Muscle of leg (tissue), 11 donors: ENCODE measurements around the gene ARHGAP31. TPM values are rescaled to one million over a fixed set of nuclear protein-coding genes. Genes with fewer than 3 reads are reported as not detected.

ENCODE experiments used
- DNase-seq: peaks from one replicate; pipeline ENCODE4 v3.0.0; 2013
- H3K27ac ChIP-seq: one replicate; pipeline ENCODE4 v1.5.1; 2013; ENCODE audit warnings: mild to moderate bottlenecking, low read length, control low read depth
- H3K27me3 ChIP-seq: one replicate; pipeline ENCODE4 v1.6.1; 2013; ENCODE audit warnings: low read length; ENCODE audit not compliant: control insufficient read depth, insufficient read depth
- H3K36me3 ChIP-seq: one replicate; pipeline ENCODE4 v1.6.1; 2013; ENCODE audit warnings: low read length; ENCODE audit not compliant: control insufficient read depth, insufficient read depth
- H3K4me1 ChIP-seq: one replicate; pipeline ENCODE4 v1.6.1; 2013; ENCODE audit warnings: low read length; ENCODE audit not compliant: control insufficient read depth, insufficient read depth
- H3K4me3 ChIP-seq: one replicate; pipeline ENCODE4 v1.5.1; 2013; ENCODE audit warnings: low read length, control low read depth
- H3K9me3 ChIP-seq: replicated peaks from 2 replicates; pipeline ENCODE4 v1.6.1; 2013; ENCODE audit warnings: low read depth, low read length; ENCODE audit not compliant: control insufficient read depth
- WGBS: methylation state at CpG from one replicate; pipeline ENCODE4 v1.1.5; 2013; ENCODE audit warnings: missing lambda C conversion rate; ENCODE audit not compliant: insufficient coverage; 5-methylcytosine and 5-hydroxymethylcytosine counted together
- polyA plus RNA-seq, 8 donors: library from polyadenylated mRNA; unstranded; fragments of 120-200 nt; gene quantifications; one replicate each; pipeline versions ENCODE4 v1.2.1 to v1.2.3, GENCODE V29; 2013; ENCODE audit warnings: inconsistent platforms in 1 of 8, low replicate concordance in 1 of 8; ENCODE audit not compliant: insufficient read length in 8 of 8, insufficient read depth in 1 of 8
- total RNA-seq: library from RNA; stranded (reverse); fragments of 120-200 nt; gene quantifications from one replicate; pipeline ENCODE4 v1.2.4, GENCODE V29; 2013

The ARHGAP31 gene
- total and polyA plus RNA-seq, 9 donors, result 7.7 to 18.4 (median 11.5) TPM

DNA sequence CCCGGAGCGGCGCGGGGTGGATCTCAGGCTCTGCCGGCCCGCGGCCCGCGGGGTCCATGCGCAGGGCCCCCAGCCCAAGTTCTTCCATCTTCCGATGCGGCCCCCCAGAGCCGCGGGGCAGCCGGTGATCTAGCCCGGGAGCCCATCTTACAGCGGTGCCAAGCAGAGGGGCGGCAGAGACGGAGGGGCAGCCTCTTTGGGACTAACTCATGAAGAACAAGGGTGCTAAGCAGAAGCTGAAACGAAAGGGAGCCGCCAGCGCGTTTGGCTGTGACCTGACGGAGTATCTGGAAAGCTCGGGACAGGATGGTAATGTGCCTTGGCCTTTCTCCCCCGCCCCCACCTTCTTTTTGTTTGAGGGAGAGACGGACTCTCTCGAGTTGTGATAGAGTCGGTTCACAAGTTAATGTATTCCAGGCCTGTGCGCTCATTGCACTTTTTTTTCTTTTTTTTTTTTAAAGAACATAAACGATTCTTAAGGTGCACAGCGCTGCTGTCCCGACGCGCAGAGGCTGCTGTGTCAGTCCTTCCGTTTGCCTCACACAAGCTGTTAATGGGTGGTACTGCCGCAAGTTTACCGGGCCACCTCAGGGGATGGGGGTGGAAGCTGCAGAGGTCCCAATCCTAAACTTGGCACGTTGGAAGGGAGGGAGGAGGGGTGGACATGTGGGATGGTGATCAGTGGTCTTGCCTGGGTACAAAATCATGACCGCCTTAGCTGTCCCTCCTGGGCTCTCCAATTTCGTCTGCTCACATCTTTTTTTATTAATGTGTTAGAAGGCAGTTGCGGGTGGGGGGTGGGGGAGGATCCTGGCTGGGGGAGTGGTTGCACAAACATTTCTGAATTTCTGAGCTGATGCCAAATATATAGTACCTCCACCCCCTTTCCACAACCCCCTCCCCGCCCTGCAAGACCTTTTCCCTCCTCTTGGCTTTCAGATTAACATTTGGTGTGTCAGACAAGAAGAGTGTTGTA lies 801 bp downstream of the ARHGAP31 start:
- Histone ChIP-seq H3K27me3 (no peaks in the 10 kb centered on the region), H3K9me3 (no peaks in the 10 kb centered on the region), H3K27ac (peak overlapping the region; percentile 95), H3K36me3 (peaks cover 13% of the 10 kb centered on the region), H3K4me3 (peak overlapping the region; percentile 80), H3K4me1 (peaks cover 18% of the 10 kb centered on the region)
- under 1% methylated on average over 29 of the region's 43 CpGs for WGBS
- DNase-seq, result peak; percentile 82

- no peaks in the 10 kb centered on the region for H3K9me3 ChIP-seq
- peak overlapping the region; percentile 95 for H3K27ac ChIP-seq
- H3K4me1 ChIP-seq, result peaks cover 22% of the 10 kb centered on the region
- H3K4me3 ChIP-seq, result peak overlapping the region; percentile 80
- H3K36me3 ChIP-seq, result peaks cover 13% of the 10 kb centered on the region
- 14% methylated on average over 1 of the region's 8 CpGs for WGBS
- H3K27me3 ChIP-seq, result no peaks in the 10 kb centered on the region
- peak; percentile 34 for DNase-seq
These were observed 1.9 kb downstream of the ARHGAP31 start for GRCh38 chr3:119295816-119296726.

DNA sequence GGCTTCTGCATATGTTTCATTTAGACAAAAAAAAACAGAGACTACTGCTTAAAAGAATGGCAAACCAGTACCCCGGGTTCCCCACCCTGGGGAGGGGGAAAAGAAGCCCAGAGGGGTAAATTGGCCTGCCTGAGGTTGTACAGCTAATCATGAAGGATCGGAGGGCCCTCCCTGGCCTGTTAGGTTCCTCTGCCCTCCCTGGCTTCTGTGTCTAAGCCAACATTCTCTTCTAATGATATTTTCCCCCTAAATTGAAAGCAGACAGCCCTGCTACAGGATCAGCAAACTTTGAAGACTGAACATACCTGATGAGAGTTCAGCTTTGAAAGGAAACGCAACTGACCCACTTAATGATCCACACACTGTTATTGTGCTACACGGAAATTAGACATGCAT lies 2.5 kb downstream of the ARHGAP31 start:
- Histone ChIP-seq H3K27ac (peak overlapping the region; percentile 55), H3K4me1 (peaks cover 26% of the 10 kb centered on the region)

GRCh38 chr3:119297169-119297568 lies 3.0 kb downstream of the ARHGAP31 start:
- peaks cover 13% of the 10 kb centered on the region for H3K36me3 ChIP-seq
- no peak overlapping the region for H3K4me3 ChIP-seq
- H3K9me3 ChIP-seq, result no peaks in the 10 kb centered on the region
- peaks cover 26% of the 10 kb centered on the region for H3K4me1 ChIP-seq
- H3K27ac ChIP-seq, result peak overlapping the region; percentile 55
- DNase-seq, result peak; percentile 45
- no peaks in the 10 kb centered on the region for H3K27me3 ChIP-seq

More for the DNA sequence above, 2.5 kb downstream of the ARHGAP31 start:
- Histone ChIP-seq H3K27me3 (no peaks in the 10 kb centered on the region), H3K36me3 (peaks cover 13% of the 10 kb centered on the region), H3K9me3 (no peaks in the 10 kb centered on the region), H3K4me3 (peak overlapping the region; percentile 80)
- WGBS, result no CpG with 5 or more reads among the region's 4 CpGs
- no peak for DNase-seq

DNA sequence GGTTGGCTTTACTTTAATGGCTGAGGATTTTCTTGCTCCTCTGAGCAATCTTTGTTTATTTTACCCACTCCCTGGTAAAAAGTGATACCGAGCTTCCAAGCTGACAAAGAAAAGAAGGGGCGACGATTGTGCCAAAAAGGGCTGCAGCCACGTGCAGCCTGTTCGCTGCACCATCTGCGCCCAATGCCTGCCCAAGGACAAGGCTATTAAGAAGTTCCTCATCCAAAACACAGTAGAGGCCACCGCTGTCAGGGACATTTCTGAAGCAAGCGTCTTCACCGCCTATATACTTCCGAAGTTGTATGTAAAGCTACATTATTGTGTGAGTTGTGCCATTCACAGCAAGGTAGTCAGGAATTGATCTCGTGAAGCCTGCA lies 4.4 kb downstream of the ARHGAP31 start:
- Histone ChIP-seq H3K27me3 (no peaks in the 10 kb centered on the region), H3K9me3 (no peaks in the 10 kb centered on the region), H3K4me1 (peaks cover 26% of the 10 kb centered on the region), H3K36me3 (peaks cover 19% of the 10 kb centered on the region), H3K27ac (no peak overlapping the region), H3K4me3 (no peak overlapping the region)
- WGBS, result 85% methylated on average over 4 of the region's 11 CpGs
- DNase-seq, result no peak

- Histone ChIP-seq H3K27ac (peak overlapping the region; percentile 51), H3K36me3 (peaks cover 23% of the 10 kb centered on the region), H3K27me3 (no peaks in the 10 kb centered on the region), H3K4me1 (peaks cover 33% of the 10 kb centered on the region), H3K4me3 (no peak overlapping the region), H3K9me3 (no peaks in the 10 kb centered on the region)
- DNase-seq, result peak; percentile 54
- WGBS, result 62% methylated on average over 4 of the region's 5 CpGs
These were observed 6.8 kb downstream of the ARHGAP31 start for GRCh38 chr3:119300991-119301391.

DNA sequence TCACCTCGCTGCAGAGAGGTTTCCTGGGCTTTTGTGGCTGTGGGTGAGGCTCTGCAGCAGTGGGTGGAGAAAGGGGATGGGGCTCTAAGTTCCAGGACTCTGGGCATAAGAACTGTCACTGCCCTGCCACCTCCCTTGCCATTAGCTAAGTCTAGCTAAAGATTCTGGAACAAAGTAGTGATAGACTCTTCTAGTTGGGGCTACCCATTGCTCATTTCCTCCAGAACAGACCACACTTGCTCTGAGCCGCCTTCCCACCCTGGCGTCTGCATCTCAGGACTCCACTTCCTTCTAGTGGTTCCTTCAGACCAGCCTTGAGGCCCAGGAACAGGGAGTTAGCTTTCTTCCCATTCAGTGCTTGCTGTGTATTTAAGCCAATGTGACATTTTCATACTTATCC lies 7.5 kb downstream of the ARHGAP31 start:
- Histone ChIP-seq H3K27me3 (no peaks in the 10 kb centered on the region), H3K27ac (no peak overlapping the region), H3K4me1 (peaks cover 29% of the 10 kb centered on the region), H3K36me3 (peaks cover 23% of the 10 kb centered on the region), H3K4me3 (no peak overlapping the region), H3K9me3 (no peaks in the 10 kb centered on the region)
- WGBS, result 73% methylated on average over 2 of the region's 3 CpGs
- DNase-seq, result peak; percentile 35

- 65% methylated on average over 4 of the region's 7 CpGs for WGBS
- Histone ChIP-seq H3K27ac (no peak overlapping the region), H3K9me3 (no peaks in the 10 kb centered on the region), H3K4me1 (peaks cover 21% of the 10 kb centered on the region), H3K36me3 (peaks cover 17% of the 10 kb centered on the region), H3K27me3 (no peaks in the 10 kb centered on the region), H3K4me3 (no peak overlapping the region)
- DNase-seq, result no peak
These were observed 8.7 kb downstream of the ARHGAP31 start for GRCh38 chr3:119302697-119303551.

- DNase-seq, result no peak
- no CpG with 5 or more reads among the region's 1 CpG for WGBS
- H3K4me1 ChIP-seq, result peaks cover 21% of the 10 kb centered on the region
- peaks cover 13% of the 10 kb centered on the region for H3K36me3 ChIP-seq
- H3K27ac ChIP-seq, result peak overlapping the region; percentile 84
- H3K4me3 ChIP-seq, result no peak overlapping the region
- H3K9me3 ChIP-seq, result peaks cover 2% of the 10 kb centered on the region
- no peaks in the 10 kb centered on the region for H3K27me3 ChIP-seq
These were observed 10.1 kb downstream of the ARHGAP31 start for GRCh38 chr3:119304201-119304713.
